Measurements from ENCODE around the gene MYDGF.
"Not testable (repeated sequence)": the region's sequence is repeated elsewhere in the genome, so short reads cannot be mapped to it uniquely, and the experiment has no call there.

MYDGF gene

DNA sequence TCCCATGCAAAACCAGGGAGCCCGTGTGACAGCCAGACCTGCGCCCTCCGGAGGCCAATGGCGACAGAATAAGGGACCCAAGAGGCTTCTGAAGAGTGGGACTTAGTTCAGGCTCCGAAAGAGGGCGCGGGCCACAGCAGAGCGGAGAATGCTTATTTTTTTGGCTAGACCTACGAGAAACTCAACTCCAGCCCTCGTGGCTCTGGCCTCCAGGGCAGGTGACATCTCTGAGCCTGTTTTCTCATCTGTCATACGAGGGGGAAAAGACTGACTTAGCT, 30.5 kb upstream of the MYDGF start:
- no peak for DNase-seq (ENCODE audit: low read depth in 2 of 2)

- DNase-seq (ENCODE audit: low read depth in 2 of 2), result no peak
These were observed 29.9 kb upstream of the MYDGF start for GRCh38 chr19:4699826-4700692.

- DNase-seq (ENCODE audit: low read depth in 2 of 2), result no peak
These were observed 27.2 kb upstream of the MYDGF start for GRCh38 chr19:4697304-4697703.

GRCh38 chr19:4695224-4695731, 25.1 kb upstream of the MYDGF start:
- DNase-seq (ENCODE audit: low read depth in 2 of 2), result no peak

GRCh38 chr19:4694211-4694987, 24.3 kb upstream of the MYDGF start:
- DNase-seq (ENCODE audit: low read depth in 2 of 2), result no peak

GRCh38 chr19:4693471-4694121, 23.5 kb upstream of the MYDGF start:
- no peak for DNase-seq (ENCODE audit: low read depth in 2 of 2)

DNA sequence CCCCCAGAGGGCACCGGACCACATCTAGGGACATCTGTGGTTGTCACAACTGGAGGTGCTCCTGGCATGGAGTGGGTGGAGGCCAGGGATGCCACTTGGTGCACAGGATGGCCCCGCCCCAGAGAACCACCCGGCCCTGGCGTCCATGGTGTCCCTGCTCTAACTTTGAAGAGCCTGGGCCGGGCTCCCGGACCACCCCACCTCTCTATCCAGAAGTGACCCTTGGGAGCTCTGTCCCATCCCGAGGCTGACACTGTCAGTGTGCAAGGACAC, 22.9 kb upstream of the MYDGF start:
- DNase-seq (ENCODE audit: low read depth in 2 of 2), result no peak

GRCh38 chr19:4692251-4693077, 22.3 kb upstream of the MYDGF start:
- DNase-seq (ENCODE audit: low read depth in 2 of 2), result no peak

GRCh38 chr19:4691373-4691772, 21.2 kb upstream of the MYDGF start:
- no peak for DNase-seq (ENCODE audit: low read depth in 2 of 2)

DNA sequence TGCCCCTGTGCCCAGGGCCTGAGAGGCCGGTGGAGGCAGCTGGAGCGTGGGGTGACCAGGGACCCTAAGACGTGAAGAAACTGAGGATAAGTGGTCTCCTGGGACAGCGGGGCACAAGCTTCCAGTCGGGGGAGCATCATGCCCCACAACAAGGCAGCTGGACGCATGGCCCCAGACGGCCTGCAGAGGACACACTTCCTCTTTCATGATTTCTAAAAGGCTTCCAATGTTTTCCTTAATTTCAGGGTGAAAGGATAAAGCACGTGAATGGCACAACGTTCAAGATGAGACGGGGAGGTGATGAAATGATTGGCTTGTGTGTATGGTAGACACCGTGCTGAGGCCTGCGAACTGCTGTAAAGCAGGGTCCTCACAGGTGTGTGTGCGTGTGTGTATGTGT, 20.2 kb upstream of the MYDGF start:
- DNase-seq (ENCODE audit: low read depth in 2 of 2), result no peak

DNA sequence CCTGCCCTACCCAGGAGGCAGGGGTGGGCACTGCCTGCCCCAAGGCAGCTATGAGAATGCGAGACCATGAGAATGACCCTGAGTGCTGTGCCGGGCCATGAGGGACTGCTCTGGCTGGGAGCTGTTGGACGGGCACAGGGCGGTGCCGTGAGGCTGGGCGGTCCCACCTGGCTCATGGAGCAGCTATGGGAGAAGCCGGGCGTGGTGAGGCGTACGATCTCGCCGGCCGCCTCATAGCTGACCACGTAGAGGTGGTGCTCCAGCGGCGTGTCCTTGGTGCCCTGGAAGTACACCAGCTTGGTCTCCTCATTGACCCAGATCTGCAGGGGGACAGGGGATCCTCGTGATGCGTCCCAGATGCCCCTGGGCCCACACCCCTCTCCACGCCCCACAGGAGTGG, 19.3 kb upstream of the MYDGF start:
- no peak for DNase-seq (ENCODE audit: low read depth in 2 of 2)

GRCh38 chr19:4688587-4688986, 18.4 kb upstream of the MYDGF start:
- no peak for DNase-seq (ENCODE audit: low read depth in 2 of 2)

DNA sequence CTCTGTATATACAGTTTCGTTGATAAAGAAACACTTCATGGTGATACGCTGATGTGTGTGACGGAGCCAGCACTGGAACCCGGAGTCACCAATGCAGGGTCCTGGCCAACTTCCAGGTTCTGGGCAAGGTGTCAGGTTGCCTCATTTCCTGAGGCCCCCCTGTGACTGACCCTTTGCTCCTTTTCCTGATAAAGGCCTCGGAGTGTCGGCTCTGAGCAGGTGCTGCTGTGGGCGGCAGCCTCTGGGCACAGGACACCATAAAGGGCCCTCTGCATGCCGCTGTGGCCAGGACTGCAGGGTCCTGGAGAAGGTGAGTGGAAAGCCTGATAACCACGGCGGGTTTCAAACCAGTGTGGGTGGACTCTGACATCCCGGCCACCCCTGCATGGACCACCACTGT, 17.3 kb upstream of the MYDGF start:
- no peak for DNase-seq (ENCODE audit: low read depth in 2 of 2)

GRCh38 chr19:4686700-4687099, 16.6 kb upstream of the MYDGF start:
- no peak for DNase-seq (ENCODE audit: low read depth in 2 of 2)

- no peak for DNase-seq (ENCODE audit: low read depth in 2 of 2)
These were observed 14.4 kb upstream of the MYDGF start for GRCh38 chr19:4684312-4685095.

GRCh38 chr19:4682417-4683200, 12.5 kb upstream of the MYDGF start:
- no peak for DNase-seq (ENCODE audit: low read depth in 2 of 2)

DNA sequence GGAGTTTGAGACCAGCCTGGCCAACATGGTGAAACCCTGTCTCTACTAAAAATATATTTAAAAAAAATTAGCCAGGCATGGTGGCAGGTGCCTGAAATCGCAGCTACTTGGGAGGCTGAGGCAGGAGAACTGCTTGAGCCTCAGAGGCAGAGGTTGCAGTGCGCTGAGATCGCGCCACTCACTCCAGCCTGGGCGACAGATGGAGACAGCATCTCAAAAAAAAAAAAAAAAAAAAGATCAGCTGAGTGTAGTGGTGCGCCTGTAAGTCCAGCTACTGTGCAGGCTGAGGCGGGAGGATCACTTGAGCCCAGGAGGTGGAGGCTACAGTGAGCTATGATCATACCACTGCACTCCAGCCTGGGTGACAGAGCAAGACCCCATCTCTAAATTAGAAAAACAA, 9.9 kb upstream of the MYDGF start:
- not testable (repeated sequence) for DNase-seq (ENCODE audit: low read depth in 2 of 2)

DNA sequence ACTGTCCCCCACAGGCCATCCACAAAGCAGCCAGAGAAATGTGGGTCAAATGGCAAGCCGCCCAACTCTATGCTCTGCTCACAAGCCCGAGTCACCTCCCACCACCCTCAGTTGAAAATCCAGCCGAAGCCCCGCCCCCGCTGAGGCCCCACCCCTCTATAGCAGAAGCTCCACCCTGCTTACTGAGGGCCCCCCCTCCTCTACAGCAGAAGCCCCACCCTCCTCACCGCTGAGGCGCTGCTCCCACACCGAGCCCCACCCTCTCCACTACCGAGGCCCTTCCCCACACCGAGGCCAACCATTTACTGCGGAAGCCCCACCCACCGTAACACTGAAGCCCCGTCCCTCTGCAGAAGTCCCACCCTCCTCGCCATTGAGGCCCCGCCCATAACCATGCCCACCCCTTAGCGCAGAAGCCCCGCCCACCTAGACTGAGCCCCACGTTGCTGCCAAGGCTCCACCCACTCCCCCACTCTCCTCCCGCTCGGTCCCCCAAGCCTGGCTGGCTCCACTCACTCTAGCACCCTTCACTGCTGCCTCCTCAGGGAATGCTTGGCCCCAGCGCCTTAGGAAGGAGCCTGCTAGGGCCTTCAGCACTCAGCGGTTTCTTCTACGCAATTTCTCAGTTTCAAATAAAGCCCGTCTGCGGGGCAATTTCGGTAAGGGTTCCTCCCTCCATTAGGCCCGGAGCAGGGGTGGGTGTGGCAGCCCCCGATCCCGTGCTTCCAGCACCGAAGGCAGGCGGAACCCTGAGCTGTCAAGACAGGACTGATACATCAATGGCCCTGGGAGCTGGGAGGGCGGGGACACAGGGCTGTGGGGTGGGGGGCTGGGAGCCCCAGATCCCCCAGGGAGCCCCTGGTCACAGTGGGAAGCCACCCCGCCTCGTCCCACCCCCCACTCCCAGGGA, 9.0 kb upstream of the MYDGF start:
- DNase-seq (ENCODE audit: low read depth in 2 of 2), result no peak

Measured in stimulated activated CD4-positive, alpha-beta T cell treated with anti-CD3 and anti-CD28 coated beads, Interleukin-1b, Interleukin-23, amount 100 ng/mL, for 4 hours (primary cell).